HepG2 (cell line): Measurements from ENCODE around the gene ENDOD1. TPM values are rescaled to one million over a fixed set of nuclear protein-coding genes. Genes with fewer than 3 reads are reported as not detected.

Source experiments
- ARHGAP35 ChIP-seq: sonication (generic); formaldehyde crosslinking; IDR thresholded peaks from 2 replicates; pipeline ENCODE4 v1.9.0; 2022; ENCODE audit warnings: mild to moderate bottlenecking, inconsistent platforms, moderate library complexity, missing genetic modification reagents, borderline replicate concordance
- ARNTL ChIP-seq: sonication (generic); formaldehyde crosslinking; IDR thresholded peaks from 2 replicates; pipeline ENCODE4 v1.4.0; 2020; ENCODE audit warnings: mild to moderate bottlenecking, missing genetic modification reagents
- BHLHE40 ChIP-seq: IDR thresholded peaks from 2 replicates; pipeline ENCODE4 v1.6.1; 2011; ENCODE audit warnings: low read length, improper control_type of control experiment
- CHD2 ChIP-seq: IDR thresholded peaks from 2 replicates; pipeline ENCODE4 v1.6.1; 2011; ENCODE audit warnings: low read depth, low read length, improper control_type of control experiment
- CSRNP1 ChIP-seq: sonication (generic); formaldehyde crosslinking; IDR thresholded peaks from 2 replicates; pipeline ENCODE4 v1.8.1; 2023; ENCODE audit warnings: mild to moderate bottlenecking, missing genetic modification reagents
- DPF2 ChIP-seq: sonication (generic); formaldehyde crosslinking; IDR thresholded peaks from 2 replicates; pipeline ENCODE4 v1.4.0; 2020; ENCODE audit warnings: mild to moderate bottlenecking, low read depth, missing genetic modification reagents, borderline replicate concordance
- FLYWCH1 ChIP-seq: sonication (generic); formaldehyde crosslinking; IDR thresholded peaks from 2 replicates; pipeline ENCODE4 v1.8.1; 2023; ENCODE audit warnings: mild to moderate bottlenecking, missing genetic modification reagents
- FOXO1 ChIP-seq: sonication (generic); formaldehyde crosslinking; IDR thresholded peaks from 2 replicates; pipeline ENCODE4 v1.4.0; 2020; ENCODE audit warnings: missing genetic modification reagents
- GATA4 ChIP-seq: sonication (generic); IDR thresholded peaks from 2 replicates; pipeline ENCODE4 v1.6.1; 2016; ENCODE audit warnings: antibody characterized with exemption, low read depth, borderline replicate concordance
- JUN ChIP-seq: sonication (generic); formaldehyde crosslinking; IDR thresholded peaks from 2 replicates; pipeline ENCODE4 v1.4.0; 2020; ENCODE audit warnings: mild to moderate bottlenecking, missing genetic modification reagents
- MATR3 ChIP-seq: sonication (generic); formaldehyde crosslinking; IDR thresholded peaks from 2 replicates; pipeline ENCODE4 v1.4.0; 2020; ENCODE audit warnings: missing genetic modification reagents
- MLX ChIP-seq: IDR thresholded peaks from 2 replicates; pipeline ENCODE4 v1.6.1; 2016
- MYNN ChIP-seq: sonication (generic); formaldehyde crosslinking; IDR thresholded peaks from 2 replicates; pipeline ENCODE4 v1.4.0; 2020; ENCODE audit warnings: mild to moderate bottlenecking, low read depth, missing genetic modification reagents
- SOX6 ChIP-seq, 2 experiments: fragments of 450-650 bp in 1 of 2; sonication (generic) in 1 of 2; formaldehyde crosslinking in 1 of 2; IDR thresholded peaks; 2 replicates each; pipeline versions ENCODE4 v1.4.0 to v1.6.1; 2017 to 2020; ENCODE audit warnings: antibody characterized with exemption in 1 of 2, mild to moderate bottlenecking in 1 of 2, missing genetic modification reagents in 1 of 2
- SUZ12 ChIP-seq: fragments of 150-350 bp; IDR thresholded peaks from 2 replicates; pipeline ENCODE4 v1.6.1; 2014; ENCODE audit warnings: low read depth, low read length
- TBL1XR1 ChIP-seq: fragments of 150-350 bp; IDR thresholded peaks from 2 replicates; pipeline ENCODE4 v1.6.1; 2014; ENCODE audit warnings: borderline replicate concordance, low read length; ENCODE audit not compliant: partially characterized antibody
- TBX3 ChIP-seq: fragments of 450-650 bp; IDR thresholded peaks from 2 replicates; pipeline ENCODE4 v1.6.1; 2017; ENCODE audit warnings: antibody characterized with exemption, mild to moderate bottlenecking, inconsistent platforms, borderline replicate concordance
- THAP7 ChIP-seq: sonication (generic); formaldehyde crosslinking; IDR thresholded peaks from 2 replicates; pipeline ENCODE4 v1.8.1; 2023; ENCODE audit warnings: mild to moderate bottlenecking, missing genetic modification reagents
- THAP9 ChIP-seq: sonication (generic); formaldehyde crosslinking; IDR thresholded peaks from 2 replicates; pipeline ENCODE4; 2020; ENCODE audit warnings: missing genetic modification reagents, mild to moderate bottlenecking, borderline replicate concordance
- ZFYVE20 ChIP-seq: sonication (generic); formaldehyde crosslinking; IDR thresholded peaks from 2 replicates; pipeline ENCODE4 v1.8.0; 2023; ENCODE audit warnings: low read depth, mild to moderate bottlenecking, moderate library complexity, missing genetic modification reagents, borderline replicate concordance
- ZNF20 ChIP-seq: sonication (generic); formaldehyde crosslinking; IDR thresholded peaks from 2 replicates; pipeline ENCODE4 v1.4.0; 2020; ENCODE audit warnings: mild to moderate bottlenecking, moderate library complexity, missing genetic modification reagents
- ZNF607 ChIP-seq: sonication (generic); formaldehyde crosslinking; IDR thresholded peaks from 2 replicates; pipeline ENCODE4 v1.5.1; 2020; ENCODE audit warnings: missing genetic modification reagents, mild to moderate bottlenecking, borderline replicate concordance
- ZNF709 ChIP-seq: sonication (generic); formaldehyde crosslinking; IDR thresholded peaks from 2 replicates; pipeline ENCODE4 v1.5.0; 2020; ENCODE audit warnings: mild to moderate bottlenecking, missing genetic modification reagents
- polyA plus RNA-seq, 8 experiments: library from polyadenylated mRNA; depleted of rRNA in 3 of 8; stranded (reverse) in 7 of 8; unstranded in 1 of 8; fragments of >200 nt; fragmentation: Illumina TruSeq in 4 of 8; extraction: Trizol in 4 of 8; gene quantifications; 2 replicates each; pipeline versions ENCODE4 v1.2.1 to v1.2.3, GENCODE V29; 2011 to 2016; ENCODE audit warnings: low read depth in 4 of 8, missing spikeins in 1 of 8, mixed read lengths in 1 of 8; ENCODE audit not compliant: insufficient read depth in 1 of 8
- total RNA-seq, 5 experiments: library from RNA; depleted of rRNA; stranded (reverse); fragments of >200 nt; fragmentation: Illumina TruSeq; extraction: Trizol; gene quantifications; 2 replicates each; pipeline ENCODE4 v1.2.3, GENCODE V29; 2016; ENCODE audit warnings: low read depth in 1 of 5

Gene ENDOD1
- total and polyA plus RNA-seq, 2 of the 13 experiments (the other 11 are each of a cell fraction or from before 2014, with no cell fraction given): 2.0 to 6.8 TPM

GRCh38 chr11:95067039-95067840 lies 22.4 kb upstream of the ENDOD1 start (continued):
- no peak for TF ChIP-seq ZFYVE20 (CRISPR knock-in tag)
- TF ChIP-seq SUZ12: no peak
- TF ChIP-seq CSRNP1 (CRISPR knock-in tag): no peak; the same call in 1 of the 2 replicates
- TF ChIP-seq ZNF20 (CRISPR knock-in tag): no peak
- no peak for TF ChIP-seq MLX
- no peak for TF ChIP-seq MYNN (CRISPR knock-in tag)
- peak; percentile 25; the same call in 1 of the 2 replicates for TF ChIP-seq FOXO1
- TF ChIP-seq FLYWCH1 (CRISPR knock-in tag): no peak
- TF ChIP-seq JUN (CRISPR knock-in tag): 0 out of 2 replicates have a peak, but pooled peaks have one; percentile 27
- no peak for TF ChIP-seq GATA4
- no peak for TF ChIP-seq SOX6 (IDR thresholded peaks at IDR 0.05)
- TF ChIP-seq SOX6 (CRISPR knock-in tag; IDR thresholded peaks at IDR 0.05): peak; percentile 56
- TF ChIP-seq BHLHE40: no peak
- TF ChIP-seq ZNF607: 0 out of 2 replicates have a peak, but pooled peaks have one; percentile 41
- TF ChIP-seq ARNTL (CRISPR knock-in tag): peak; percentile 53; the same call in 1 of the 2 replicates
- no peak; the same call in 1 of the 2 replicates for TF ChIP-seq ARHGAP35 (CRISPR knock-in tag)
- TF ChIP-seq TBL1XR1: no peak
- no peak for TF ChIP-seq THAP7 (CRISPR knock-in tag)
- TF ChIP-seq TBX3: no peak; the same call in 1 of the 2 replicates
- peak; percentile 20; the same call in 1 of the 2 replicates for TF ChIP-seq ZNF709 (CRISPR knock-in tag)
- no peak for TF ChIP-seq DPF2 (CRISPR knock-in tag)
- TF ChIP-seq MATR3 (CRISPR knock-in tag): no peak
- peak; percentile 49; the same call in 1 of the 2 replicates for TF ChIP-seq THAP9 (CRISPR knock-in tag)
- peak; percentile 54; the same call in 1 of the 2 replicates for TF ChIP-seq CHD2
